ENCODE measurements around the gene PHIP.

GRCh38 chr6:78962448-78962847 is 115.6 kb downstream of the PHIP start:
- no peak for TF ChIP-seq ZBTB49 (CRISPR knock-in tag; IDR thresholded peaks at IDR 0.05; ENCODE audit: borderline replicate concordance)
- no peak for TF ChIP-seq RBM15 (IDR thresholded peaks at IDR 0.05; ENCODE audit: insufficient read depth, low read length)
- no peak for TF ChIP-seq CTCF (IDR thresholded peaks at IDR 0.05 in 2 of 3, conservative IDR thresholded peaks at IDR 0.05 in 1 of 3; ENCODE audit: insufficient read depth in 2 of 3, low read depth in 1 of 3, low read length in 3 of 3)
- TF ChIP-seq POLR2AphosphoS5 (IDR thresholded peaks at IDR 0.05; ENCODE audit: control insufficient read depth, insufficient read depth, low read depth, low read length): no peak
- TF ChIP-seq BRCA1 (IDR thresholded peaks at IDR 0.05): no peak
- no peak for TF ChIP-seq BRCA1 (CRISPR knock-in tag; IDR thresholded peaks at IDR 0.05)
- TF ChIP-seq MCM7 (IDR thresholded peaks at IDR 0.05): no peak
- TF ChIP-seq ZFP1 (CRISPR knock-in tag; IDR thresholded peaks at IDR 0.05): no peak
- TF ChIP-seq TBL1XR1 (IDR thresholded peaks at IDR 0.05; ENCODE audit: low read length in 2 of 2): no peak
- TF ChIP-seq POLR2A (conservative IDR thresholded peaks at IDR 0.05): no peak
- no peak for TF ChIP-seq ELK1 (CRISPR knock-in tag; IDR thresholded peaks at IDR 0.05)
- no peak for TF ChIP-seq PURB (CRISPR knock-in tag; IDR thresholded peaks at IDR 0.05; ENCODE audit: low read depth)
- TF ChIP-seq ZNF165 (CRISPR knock-in tag; IDR thresholded peaks at IDR 0.05; ENCODE audit: borderline replicate concordance): no peak
- TF ChIP-seq KLF10 (CRISPR knock-in tag; IDR thresholded peaks at IDR 0.05): no peak
- no peak for TF ChIP-seq CEBPG (CRISPR knock-in tag; IDR thresholded peaks at IDR 0.05)
- TF ChIP-seq CEBPG (tag; conservative IDR thresholded peaks at IDR 0.05 in 1 of 2, IDR thresholded peaks at IDR 0.05 in 1 of 2): no peak

All from K562 (cell line).